ENCODE measurements around the gene WDPCP.

GRCh38 chr2:63242747-63243146 is 345.5 kb downstream of the WDPCP start:
- TF ChIP-seq CTCF (conservative IDR thresholded peaks at IDR 0.05) (no peak), ZFX (IDR thresholded peaks at IDR 0.05) (no peak)
